Measurements from ENCODE around the gene TTC27. TPM values are rescaled to one million over a fixed set of nuclear protein-coding genes. Genes with fewer than 3 reads are reported as not detected.
A peak's percentile ranks its signal among the peaks of the same experiment; 100 is the strongest.

TTC27 gene
- total RNA-seq, 2 donors from 2014 or later = 16.4 to 20.3 TPM

DNA sequence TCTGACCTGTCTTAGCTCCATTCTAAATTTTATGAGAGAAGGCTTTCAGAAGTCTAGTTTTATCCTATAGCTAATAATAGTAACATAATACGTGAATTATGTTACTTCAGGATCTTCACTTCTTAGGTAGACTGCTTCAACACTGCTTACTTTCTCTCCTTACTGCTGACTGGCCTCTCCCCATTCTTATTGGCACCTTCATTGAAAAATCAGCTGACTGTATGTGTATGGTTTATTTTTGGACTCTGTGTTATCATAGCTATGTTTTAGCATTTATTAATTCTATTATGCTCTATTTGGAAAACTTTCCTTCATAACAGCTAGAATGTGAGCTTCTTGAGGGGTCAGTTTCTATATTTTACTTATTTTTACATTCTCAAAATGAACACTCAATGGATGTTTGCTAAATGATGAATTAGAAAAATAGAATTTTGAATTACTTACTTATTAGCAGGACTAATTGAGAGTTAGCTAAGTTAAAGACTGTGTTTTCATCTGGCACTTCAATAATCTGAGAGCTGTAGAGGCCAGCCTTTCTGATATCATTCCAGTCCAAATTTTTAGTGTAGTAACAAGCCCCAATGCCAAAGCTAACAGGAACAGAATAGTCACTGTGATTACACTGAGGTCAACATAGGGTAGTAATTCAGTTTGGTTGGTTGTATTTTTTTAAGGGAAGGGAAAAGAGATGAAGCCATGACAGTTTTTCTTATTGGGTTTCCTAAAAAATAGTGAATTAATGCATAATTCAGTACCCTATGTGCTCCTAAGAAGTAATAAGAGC lies 92.3 kb downstream of the TTC27 start:
- 100% methylated on average over 1 of the region's 1 CpG for WGBS, 2 experiments (ENCODE audit: insufficient coverage in 1 of 2, insufficient read length in 1 of 2)
- Histone ChIP-seq H3K27ac (ENCODE audit: low read depth, low read length) (no peak overlapping the region), H3K4me1 (ENCODE audit: control insufficient read depth, insufficient read depth, low read length) (peaks cover 9% of the 10 kb centered on the region), H3K27me3 (ENCODE audit: control insufficient read depth, insufficient read depth, low read length, poor library complexity, severe bottlenecking) (no peaks in the 10 kb centered on the region), H3K9ac (ENCODE audit: extremely low read depth, low read length, poor library complexity, severe bottlenecking) (no peak overlapping the region), H3K4me3 (ENCODE audit: low read length) (no peak overlapping the region), H3K36me3 (ENCODE audit: control insufficient read depth, insufficient read depth, low read length) (no peaks in the 10 kb centered on the region), H3K9me3 (ENCODE audit: control insufficient read depth, low read length) (no peaks in the 10 kb centered on the region)
- Mint-ChIP-seq H3K4me1 (peaks cover 7% of the 10 kb centered on the region), H3K9me3 (peaks cover 5% of the 10 kb centered on the region), H3K36me3 (ENCODE audit: low read depth) (peaks cover 9% of the 10 kb centered on the region), H3K27me3 (ENCODE audit: insufficient read depth) (no peaks in the 10 kb centered on the region), H3K27ac (no peak overlapping the region), H3K4me3 (no peak overlapping the region)
- no peak for DNase-seq
- TF ChIP-seq, protein P1, sequence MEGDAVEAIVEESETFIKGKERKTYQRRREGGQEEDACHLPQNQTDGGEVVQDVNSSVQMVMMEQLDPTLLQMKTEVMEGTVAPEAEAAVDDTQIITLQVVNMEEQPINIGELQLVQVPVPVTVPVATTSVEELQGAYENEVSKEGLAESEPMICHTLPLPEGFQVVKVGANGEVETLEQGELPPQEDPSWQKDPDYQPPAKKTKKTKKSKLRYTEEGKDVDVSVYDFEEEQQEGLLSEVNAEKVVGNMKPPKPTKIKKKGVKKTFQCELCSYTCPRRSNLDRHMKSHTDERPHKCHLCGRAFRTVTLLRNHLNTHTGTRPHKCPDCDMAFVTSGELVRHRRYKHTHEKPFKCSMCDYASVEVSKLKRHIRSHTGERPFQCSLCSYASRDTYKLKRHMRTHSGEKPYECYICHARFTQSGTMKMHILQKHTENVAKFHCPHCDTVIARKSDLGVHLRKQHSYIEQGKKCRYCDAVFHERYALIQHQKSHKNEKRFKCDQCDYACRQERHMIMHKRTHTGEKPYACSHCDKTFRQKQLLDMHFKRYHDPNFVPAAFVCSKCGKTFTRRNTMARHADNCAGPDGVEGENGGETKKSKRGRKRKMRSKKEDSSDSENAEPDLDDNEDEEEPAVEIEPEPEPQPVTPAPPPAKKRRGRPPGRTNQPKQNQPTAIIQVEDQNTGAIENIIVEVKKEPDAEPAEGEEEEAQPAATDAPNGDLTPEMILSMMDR (conservative IDR thresholded peaks at IDR 0.05) = no peak

DNA sequence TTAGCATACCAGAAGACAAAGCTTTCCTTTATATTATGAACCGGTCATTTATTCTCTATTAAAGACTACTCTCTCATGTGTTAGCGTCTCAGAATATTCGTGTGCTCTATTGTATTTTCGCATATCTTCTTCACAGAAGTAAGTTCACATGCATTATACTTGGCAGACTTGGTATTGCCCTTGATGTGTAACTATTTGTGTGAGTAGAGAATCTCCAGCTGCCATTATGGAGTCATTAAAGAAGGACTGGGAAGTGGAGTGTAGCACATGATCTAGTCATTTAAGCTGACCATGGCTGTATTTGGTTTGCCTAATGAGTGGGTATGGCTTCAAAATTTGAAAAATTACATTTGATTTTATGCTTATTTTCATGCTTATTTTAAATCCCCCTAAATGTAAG lies 92.9 kb downstream of the TTC27 start:
- Histone ChIP-seq H3K27ac (ENCODE audit: low read depth, low read length) (no peak overlapping the region), H3K4me3 (ENCODE audit: low read length) (peak overlapping the region; percentile 19), H3K36me3 (ENCODE audit: control insufficient read depth, insufficient read depth, low read length) (no peaks in the 10 kb centered on the region), H3K9me3 (ENCODE audit: control insufficient read depth, low read length) (no peaks in the 10 kb centered on the region), H3K4me1 (ENCODE audit: control insufficient read depth, insufficient read depth, low read length) (peaks cover 9% of the 10 kb centered on the region), H3K27me3 (ENCODE audit: control insufficient read depth, insufficient read depth, low read length, poor library complexity, severe bottlenecking) (no peaks in the 10 kb centered on the region), H3K9ac (ENCODE audit: extremely low read depth, low read length, poor library complexity, severe bottlenecking) (no peak overlapping the region)
- TF ChIP-seq, protein P1 (conservative IDR thresholded peaks at IDR 0.05) = no peak
- peaks cover 5% of the 10 kb centered on the region for H3K9me3 Mint-ChIP-seq
- H3K36me3 Mint-ChIP-seq (ENCODE audit: low read depth) = peaks cover 15% of the 10 kb centered on the region
- H3K4me3 Mint-ChIP-seq = no peak overlapping the region
- peak overlapping the region; percentile 59 for H3K27ac Mint-ChIP-seq
- DNase-seq = no peak
- no peaks in the 10 kb centered on the region for H3K27me3 Mint-ChIP-seq (ENCODE audit: insufficient read depth)
- H3K4me1 Mint-ChIP-seq = peaks cover 7% of the 10 kb centered on the region
- 85 to 98% methylated on average over 3 to 4 of the region's 4 CpGs for WGBS, 2 experiments (ENCODE audit: insufficient coverage in 1 of 2, insufficient read length in 1 of 2)

DNA sequence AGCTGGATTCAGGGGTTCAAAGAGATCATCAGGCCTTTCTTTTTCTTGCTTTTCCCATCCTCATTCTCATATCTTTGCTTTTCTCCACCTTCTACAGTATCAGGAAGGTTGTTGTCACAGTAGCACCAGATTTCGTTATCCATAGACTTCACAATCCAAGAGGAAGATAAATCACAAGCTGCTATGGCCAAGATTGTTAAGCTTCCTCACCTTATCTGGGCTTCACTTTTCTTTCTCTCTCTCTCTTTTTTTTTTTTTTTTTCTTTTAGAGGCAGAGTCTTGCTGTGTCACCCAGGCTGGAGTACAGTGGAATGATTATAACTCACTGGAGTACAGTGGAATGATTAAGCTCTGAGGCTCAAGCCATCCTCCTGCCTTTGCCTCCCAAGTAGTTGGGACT lies 93.5 kb downstream of the TTC27 start:
- TF ChIP-seq, protein P1 (conservative IDR thresholded peaks at IDR 0.05) = no peak
- peaks cover 8% of the 10 kb centered on the region for H3K9me3 Mint-ChIP-seq
- Histone ChIP-seq H3K9me3 (ENCODE audit: control insufficient read depth, low read length) (no peaks in the 10 kb centered on the region), H3K9ac (ENCODE audit: extremely low read depth, low read length, poor library complexity, severe bottlenecking) (no peak overlapping the region), H3K27me3 (ENCODE audit: control insufficient read depth, insufficient read depth, low read length, poor library complexity, severe bottlenecking) (no peaks in the 10 kb centered on the region), H3K36me3 (ENCODE audit: control insufficient read depth, insufficient read depth, low read length) (no peaks in the 10 kb centered on the region), H3K4me1 (ENCODE audit: control insufficient read depth, insufficient read depth, low read length) (peaks cover 9% of the 10 kb centered on the region), H3K27ac (ENCODE audit: low read depth, low read length) (no peak overlapping the region), H3K4me3 (ENCODE audit: low read length) (peak overlapping the region; percentile 19)
- peaks cover 7% of the 10 kb centered on the region for H3K4me1 Mint-ChIP-seq
- H3K27ac Mint-ChIP-seq = peak overlapping the region; percentile 59
- H3K36me3 Mint-ChIP-seq (ENCODE audit: low read depth) = peaks cover 21% of the 10 kb centered on the region
- no peak for DNase-seq
- H3K27me3 Mint-ChIP-seq (ENCODE audit: insufficient read depth) = no peaks in the 10 kb centered on the region
- no peak overlapping the region for H3K4me3 Mint-ChIP-seq
- 69% methylated on average over 1 of the region's 1 CpG; no CpG with 5 or more reads in 1 of the 2 experiments for WGBS, 2 experiments (ENCODE audit: insufficient coverage in 1 of 2, insufficient read length in 1 of 2)

Data from endodermal cell (in vitro differentiated cells).